Osteoblast (primary cell): Measurements from ENCODE around the gene CRAMP1. TPM values are rescaled to one million over a fixed set of nuclear protein-coding genes. Genes with fewer than 3 reads are reported as not detected.
A peak's percentile ranks its signal among the peaks of the same experiment; 100 is the strongest.

Experiments
- DNase-seq: peaks from one replicate; pipeline ENCODE4 v3.0.0; 2011; ENCODE audit warnings: low spot score, mixed read lengths; ENCODE audit not compliant: insufficient read length; ENCODE audit errors: missing footprints
- H2AFZ ChIP-seq: 2 replicates; pipeline ENCODE4 v1.6.0; 2011; ENCODE audit warnings: mild to moderate bottlenecking, low read length
- H3K27ac ChIP-seq: 2 replicates; pipeline ENCODE4 v1.5.1; 2011; ENCODE audit warnings: mild to moderate bottlenecking, low read depth, low read length, moderate library complexity
- H3K27me3 ChIP-seq: 2 replicates; pipeline ENCODE4 v1.6.0; 2012; ENCODE audit warnings: mild to moderate bottlenecking, control low read depth, inconsistent platforms, low read length, moderate library complexity; ENCODE audit not compliant: insufficient read depth
- H3K36me3 ChIP-seq: 2 replicates; pipeline ENCODE4 v1.5.1; 2011; ENCODE audit warnings: mild to moderate bottlenecking, low read length, control low read depth, moderate library complexity; ENCODE audit not compliant: insufficient read depth
- H3K4me1 ChIP-seq: 2 replicates; pipeline ENCODE4 v1.5.1; 2011; ENCODE audit warnings: mild to moderate bottlenecking, low read length, control low read depth, moderate library complexity; ENCODE audit not compliant: insufficient read depth
- H3K4me2 ChIP-seq: 2 replicates; pipeline ENCODE4 v1.6.0; 2011; ENCODE audit warnings: mild to moderate bottlenecking, low read length; ENCODE audit not compliant: insufficient read depth
- H3K4me3 ChIP-seq: fragments of 200-600 bp; sonication (generic); 3 replicates; pipeline ENCODE4 v1.5.1; 2012; ENCODE audit warnings: mild to moderate bottlenecking, low read length, inconsistent platforms; ENCODE audit not compliant: insufficient read depth
- H3K79me2 ChIP-seq: 2 replicates; pipeline ENCODE4 v1.6.0; 2012; ENCODE audit warnings: mild to moderate bottlenecking, low read length, control low read depth, inconsistent platforms; ENCODE audit not compliant: insufficient read depth
- H3K9me3 ChIP-seq: 2 replicates; pipeline ENCODE4 v1.5.1; 2011; ENCODE audit warnings: low read depth, low read length, control low read depth
- H4K20me1 ChIP-seq: 2 replicates; pipeline ENCODE4 v1.6.0; 2012; ENCODE audit warnings: mild to moderate bottlenecking, low read length, control low read depth; ENCODE audit not compliant: insufficient read depth
- CTCF ChIP-seq: IDR thresholded peaks from 2 replicates; pipeline ENCODE4 v1.5.1; 2011; ENCODE audit warnings: mild to moderate bottlenecking, low read depth, low read length, moderate library complexity; ENCODE audit errors: extremely low read depth
- total RNA-seq: library from RNA; depleted of rRNA; stranded (reverse); fragments of >200 nt; gene quantifications from 2 replicates; pipeline ENCODE4 v1.2.3, GENCODE V29; 2012

CRAMP1 gene
- total RNA-seq, 1 donor, result 11.2 TPM

- H2AFZ ChIP-seq, result no peak overlapping the region
- H4K20me1 ChIP-seq, result no peaks in the 10 kb centered on the region
- H3K27me3 ChIP-seq, result no peaks in the 10 kb centered on the region
- peak; percentile 17 for DNase-seq
- H3K9me3 ChIP-seq, result no peaks in the 10 kb centered on the region
- H3K4me2 ChIP-seq, result no peak overlapping the region
- peaks cover 18% of the 10 kb centered on the region for H3K36me3 ChIP-seq
- no peak overlapping the region for H3K27ac ChIP-seq
- H3K79me2 ChIP-seq, result no peaks in the 10 kb centered on the region
- no peaks in the 10 kb centered on the region for H3K4me1 ChIP-seq
- H3K4me3 ChIP-seq, result no peak overlapping the region
- no peak for TF ChIP-seq CTCF
These were observed 30.4 kb upstream of the CRAMP1 start for GRCh38 chr16:1581804-1582203.

- no peak for TF ChIP-seq CTCF
- no peaks in the 10 kb centered on the region for H3K27me3 ChIP-seq
These were observed 29.0 kb upstream of the CRAMP1 start for GRCh38 chr16:1583180-1583579.

GRCh38 chr16:1584926-1585484 lies 27.2 kb upstream of the CRAMP1 start:
- H3K4me2 ChIP-seq, result no peak overlapping the region
- no peaks in the 10 kb centered on the region for H3K4me1 ChIP-seq
- H4K20me1 ChIP-seq, result no peaks in the 10 kb centered on the region
- H3K36me3 ChIP-seq, result peaks cover 22% of the 10 kb centered on the region
- H3K9me3 ChIP-seq, result no peaks in the 10 kb centered on the region
- no peak overlapping the region for H3K4me3 ChIP-seq
- H3K27me3 ChIP-seq, result no peaks in the 10 kb centered on the region
- DNase-seq, result peak; percentile 48
- no peak overlapping the region for H3K27ac ChIP-seq
- no peaks in the 10 kb centered on the region for H3K79me2 ChIP-seq
- no peak for TF ChIP-seq CTCF
- no peak overlapping the region for H2AFZ ChIP-seq

More at GRCh38 chr16:1583180-1583579, 29.0 kb upstream of the CRAMP1 start:
- Histone ChIP-seq H3K27ac (no peak overlapping the region), H3K4me1 (no peaks in the 10 kb centered on the region), H3K9me3 (no peaks in the 10 kb centered on the region), H3K4me2 (no peak overlapping the region), H3K36me3 (peaks cover 25% of the 10 kb centered on the region), H4K20me1 (no peaks in the 10 kb centered on the region), H2AFZ (no peak overlapping the region), H3K4me3 (no peak overlapping the region), H3K79me2 (no peaks in the 10 kb centered on the region)
- DNase-seq, result peak; percentile 31

GRCh38 chr16:1590366-1590765 lies 21.8 kb upstream of the CRAMP1 start:
- H3K4me3 ChIP-seq, result no peak overlapping the region
- TF ChIP-seq CTCF, result no peak
- no peaks in the 10 kb centered on the region for H3K9me3 ChIP-seq
- DNase-seq, result peak; percentile 11
- H3K36me3 ChIP-seq, result peaks cover 14% of the 10 kb centered on the region
- H3K27me3 ChIP-seq, result no peaks in the 10 kb centered on the region
- H4K20me1 ChIP-seq, result no peaks in the 10 kb centered on the region
- H3K4me2 ChIP-seq, result no peak overlapping the region
- no peak overlapping the region for H2AFZ ChIP-seq
- no peaks in the 10 kb centered on the region for H3K4me1 ChIP-seq
- H3K27ac ChIP-seq, result no peak overlapping the region
- no peaks in the 10 kb centered on the region for H3K79me2 ChIP-seq
